Parathyroid adenoma (tissue), 2 donors: ENCODE results near the gene MMS19.

Experiments used
- H2AFZ ChIP-seq: fragments of 300-600 bp; sonication (generic); one replicate; pipeline ENCODE4 v1.7.0; 2017; ENCODE audit warnings: antibody characterized with exemption, mild to moderate bottlenecking
- H3K27ac ChIP-seq: fragments of 300-600 bp; sonication (generic); one replicate; pipeline ENCODE4 v1.7.0; 2017
- H3K27me3 ChIP-seq: fragments of 300-600 bp; sonication (generic); one replicate; pipeline ENCODE4 v1.7.0; 2017; ENCODE audit warnings: low read length; ENCODE audit not compliant: control insufficient read depth, insufficient read depth
- H3K36me3 ChIP-seq: fragments of 300-600 bp; sonication (generic); one replicate; pipeline ENCODE4 v1.7.0; 2017; ENCODE audit warnings: low read length; ENCODE audit not compliant: control insufficient read depth, insufficient read depth
- H3K4me1 ChIP-seq: fragments of 300-600 bp; sonication (generic); one replicate; pipeline ENCODE4 v1.7.0; 2017; ENCODE audit warnings: control low read depth
- H3K4me2 ChIP-seq: fragments of 300-600 bp; sonication (generic); one replicate; pipeline ENCODE4 v1.7.0; 2017; ENCODE audit warnings: low read length
- H3K4me3 ChIP-seq: fragments of 300-600 bp; sonication (generic); one replicate; pipeline ENCODE4 v1.7.0; 2017; ENCODE audit warnings: low read depth, low read length
- H3K79me2 ChIP-seq: fragments of 300-600 bp; sonication (generic); one replicate; pipeline ENCODE4 v1.7.0; 2017; ENCODE audit warnings: control low read depth
- H3K9ac ChIP-seq: fragments of 300-600 bp; sonication (generic); one replicate; pipeline ENCODE4 v1.7.0; 2017; ENCODE audit warnings: mild to moderate bottlenecking
- H3K9me3 ChIP-seq: fragments of 300-600 bp; sonication (generic); one replicate; pipeline ENCODE4 v1.7.0; 2017; ENCODE audit warnings: low read length; ENCODE audit not compliant: control insufficient read depth
- CTCF ChIP-seq: fragments of 300-600 bp; sonication (generic); IDR thresholded peaks from one replicate; pipeline ENCODE4 v1.7.0; 2017; ENCODE audit warnings: antibody characterized with exemption, mild to moderate bottlenecking
- donor health status: primary hyperparathyroidism.

Gene MMS19

GRCh38 chr10:97519342-97519741, 21.1 kb upstream of the MMS19 start:
- no peak overlapping the region for H3K27ac ChIP-seq
- H3K4me1 ChIP-seq, result peaks cover 6% of the 10 kb centered on the region
- no peak overlapping the region for H2AFZ ChIP-seq
- no peak overlapping the region for H3K4me2 ChIP-seq
- no peak for TF ChIP-seq CTCF
- peaks cover 17% of the 10 kb centered on the region for H3K79me2 ChIP-seq
- no peaks in the 10 kb centered on the region for H3K9me3 ChIP-seq
- no peak overlapping the region for H3K4me3 ChIP-seq
- H3K9ac ChIP-seq, result no peak overlapping the region
- no peaks in the 10 kb centered on the region for H3K36me3 ChIP-seq
- no peaks in the 10 kb centered on the region for H3K27me3 ChIP-seq

GRCh38 chr10:97518301-97519043, 20.2 kb upstream of the MMS19 start:
- H2AFZ ChIP-seq, result no peak overlapping the region
- no peak overlapping the region for H3K9ac ChIP-seq
- no peaks in the 10 kb centered on the region for H3K9me3 ChIP-seq
- peaks cover 6% of the 10 kb centered on the region for H3K4me1 ChIP-seq
- no peak overlapping the region for H3K4me3 ChIP-seq
- no peaks in the 10 kb centered on the region for H3K36me3 ChIP-seq
- H3K79me2 ChIP-seq, result peaks cover 20% of the 10 kb centered on the region
- TF ChIP-seq CTCF, result no peak
- no peaks in the 10 kb centered on the region for H3K27me3 ChIP-seq
- H3K27ac ChIP-seq, result no peak overlapping the region
- no peak overlapping the region for H3K4me2 ChIP-seq

GRCh38 chr10:97517778-97518300, 19.6 kb upstream of the MMS19 start:
- H3K4me2 ChIP-seq, result no peak overlapping the region
- no peak overlapping the region for H3K4me3 ChIP-seq
- no peak overlapping the region for H3K9ac ChIP-seq
- H2AFZ ChIP-seq, result no peak overlapping the region
- no peak for TF ChIP-seq CTCF
- H3K9me3 ChIP-seq, result no peaks in the 10 kb centered on the region
- no peak overlapping the region for H3K27ac ChIP-seq
- no peaks in the 10 kb centered on the region for H3K36me3 ChIP-seq
- peaks cover 6% of the 10 kb centered on the region for H3K4me1 ChIP-seq
- no peaks in the 10 kb centered on the region for H3K27me3 ChIP-seq
- H3K79me2 ChIP-seq, result peaks cover 20% of the 10 kb centered on the region

- no peak overlapping the region for H3K4me3 ChIP-seq
- H3K27ac ChIP-seq, result no peak overlapping the region
- H2AFZ ChIP-seq, result no peak overlapping the region
- no peak overlapping the region for H3K9ac ChIP-seq
- no peaks in the 10 kb centered on the region for H3K36me3 ChIP-seq
- H3K79me2 ChIP-seq, result peaks cover 20% of the 10 kb centered on the region
- no peak for TF ChIP-seq CTCF
- peaks cover 6% of the 10 kb centered on the region for H3K4me1 ChIP-seq
- no peaks in the 10 kb centered on the region for H3K27me3 ChIP-seq
- H3K4me2 ChIP-seq, result no peak overlapping the region
- no peaks in the 10 kb centered on the region for H3K9me3 ChIP-seq
These were observed 19.0 kb upstream of the MMS19 start for GRCh38 chr10:97517096-97517750.
